Stimulated activated CD4-positive, alpha-beta T cell treated with anti-CD3 and anti-CD28 coated beads, Interleukin-4, amount 100 ng/mL, for 24 hours (primary cell): ENCODE data around the gene MTF2.

Source experiments
- DNase-seq: peaks from one replicate; pipeline ENCODE4 v3.0.0-alpha.2; 2020

MTF2 gene

GRCh38 chr1:93087532-93087931 lies 8.4 kb downstream of the MTF2 start:
- no peak for DNase-seq

DNA sequence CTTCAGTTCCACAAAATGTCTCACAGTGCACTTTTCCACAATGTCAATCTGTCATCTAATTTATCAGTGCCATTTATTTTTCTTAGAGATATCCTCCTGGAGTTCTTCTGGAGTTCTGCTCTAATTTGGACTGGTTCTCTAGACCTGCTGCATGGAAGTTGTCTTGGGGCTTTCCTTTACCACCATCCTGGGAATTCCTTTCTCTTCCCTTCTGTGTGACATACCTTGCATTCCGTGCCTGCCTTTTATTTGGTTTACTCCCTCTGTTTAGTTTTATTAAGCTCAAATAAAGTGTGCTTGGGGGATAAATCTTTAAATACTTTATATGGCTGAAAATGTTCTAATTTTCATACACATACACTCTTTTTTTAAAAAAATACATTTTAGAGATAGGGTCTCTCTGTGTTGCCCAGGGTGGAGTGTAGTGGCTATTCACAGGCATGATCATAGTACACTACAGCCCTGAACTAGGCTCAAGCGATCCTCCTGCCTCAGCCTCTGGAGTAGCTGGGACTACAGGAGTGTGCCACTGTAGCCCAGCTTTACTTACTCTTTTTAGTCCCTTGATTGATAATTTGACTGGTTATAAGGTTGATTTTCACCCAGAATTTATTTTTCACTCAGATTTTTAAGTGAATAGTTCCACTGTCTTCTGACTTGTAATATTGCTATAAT lies 14.4 kb downstream of the MTF2 start:
- no peak for DNase-seq

GRCh38 chr1:93095804-93096585 lies 16.9 kb downstream of the MTF2 start:
- DNase-seq, result no peak

GRCh38 chr1:93102142-93102541 lies 23.1 kb downstream of the MTF2 start:
- DNase-seq, result no peak

- DNase-seq, result no peak
Observed at GRCh38 chr1:93106226-93106625, 27.1 kb downstream of the MTF2 start.

DNA sequence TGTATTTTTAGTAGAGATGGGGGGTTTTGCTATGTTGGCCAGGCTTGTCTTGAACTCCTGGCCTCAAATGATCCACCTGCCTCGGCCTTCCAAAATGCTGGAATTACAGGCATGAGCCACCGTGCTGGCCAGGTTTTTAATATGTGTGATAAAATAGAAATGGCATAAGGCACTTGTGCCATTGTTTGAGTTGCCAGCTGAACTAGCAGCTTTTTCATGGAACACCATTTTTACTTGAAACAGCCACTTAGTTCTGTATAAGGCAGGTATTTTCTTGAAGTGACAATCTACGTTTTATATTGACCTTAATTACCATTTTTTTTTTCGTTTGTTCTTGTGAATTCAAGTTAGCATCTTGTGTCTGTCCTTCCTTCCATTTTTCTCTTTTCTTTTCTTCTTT lies 28.3 kb downstream of the MTF2 start:
- DNase-seq, result no peak

- no peak for DNase-seq
Observed at GRCh38 chr1:93108335-93108734, 29.3 kb downstream of the MTF2 start.

GRCh38 chr1:93109578-93109977 lies 30.5 kb downstream of the MTF2 start:
- DNase-seq, result no peak

- DNase-seq, result no peak
Observed at GRCh38 chr1:93111065-93111464, 32.0 kb downstream of the MTF2 start.

- DNase-seq, result no peak
Observed at GRCh38 chr1:93111561-93111960, 32.5 kb downstream of the MTF2 start.

DNA sequence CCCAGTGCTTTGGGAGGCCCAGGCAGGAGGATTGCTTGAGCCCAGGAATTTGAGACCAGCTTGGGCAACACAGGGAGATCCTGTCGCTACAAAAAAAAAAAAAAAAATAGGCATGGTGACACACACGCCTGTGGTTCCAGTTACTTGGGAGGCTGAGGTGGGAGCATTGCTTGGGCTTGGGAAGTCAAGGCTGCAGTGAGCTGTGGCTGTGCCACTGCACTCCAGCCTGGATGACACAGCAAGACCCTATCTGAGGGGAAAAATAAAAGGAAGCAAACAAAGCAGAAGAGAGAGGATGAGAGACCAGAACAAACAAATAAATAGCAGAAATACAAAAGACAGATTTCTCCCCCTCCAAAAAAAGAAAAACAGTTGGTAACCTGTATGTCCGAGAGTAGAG lies 34.0 kb downstream of the MTF2 start:
- no peak for DNase-seq

GRCh38 chr1:93114391-93114790 lies 35.3 kb downstream of the MTF2 start:
- no peak for DNase-seq

DNA sequence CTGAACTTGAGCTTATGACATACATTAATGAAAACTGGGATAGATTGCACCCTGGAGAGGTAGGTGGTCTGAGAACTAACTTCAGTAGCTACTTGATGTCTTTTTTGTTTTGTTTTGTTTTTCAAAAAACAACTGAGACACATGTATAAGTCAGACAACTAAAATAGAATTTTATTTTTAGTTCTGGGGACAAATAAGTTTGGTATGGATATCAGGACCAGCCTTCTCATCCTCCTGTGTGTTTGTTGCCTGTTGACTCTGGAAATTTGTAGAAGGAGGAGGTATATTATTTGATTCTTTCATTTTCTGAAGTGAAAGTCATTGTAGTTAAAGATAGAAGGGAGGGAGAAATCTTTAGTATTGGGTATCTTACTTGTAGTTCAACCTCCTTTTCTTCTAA lies 41.5 kb downstream of the MTF2 start:
- DNase-seq, result no peak

GRCh38 chr1:93123201-93123783 lies 44.2 kb downstream of the MTF2 start:
- DNase-seq, result no peak

DNA sequence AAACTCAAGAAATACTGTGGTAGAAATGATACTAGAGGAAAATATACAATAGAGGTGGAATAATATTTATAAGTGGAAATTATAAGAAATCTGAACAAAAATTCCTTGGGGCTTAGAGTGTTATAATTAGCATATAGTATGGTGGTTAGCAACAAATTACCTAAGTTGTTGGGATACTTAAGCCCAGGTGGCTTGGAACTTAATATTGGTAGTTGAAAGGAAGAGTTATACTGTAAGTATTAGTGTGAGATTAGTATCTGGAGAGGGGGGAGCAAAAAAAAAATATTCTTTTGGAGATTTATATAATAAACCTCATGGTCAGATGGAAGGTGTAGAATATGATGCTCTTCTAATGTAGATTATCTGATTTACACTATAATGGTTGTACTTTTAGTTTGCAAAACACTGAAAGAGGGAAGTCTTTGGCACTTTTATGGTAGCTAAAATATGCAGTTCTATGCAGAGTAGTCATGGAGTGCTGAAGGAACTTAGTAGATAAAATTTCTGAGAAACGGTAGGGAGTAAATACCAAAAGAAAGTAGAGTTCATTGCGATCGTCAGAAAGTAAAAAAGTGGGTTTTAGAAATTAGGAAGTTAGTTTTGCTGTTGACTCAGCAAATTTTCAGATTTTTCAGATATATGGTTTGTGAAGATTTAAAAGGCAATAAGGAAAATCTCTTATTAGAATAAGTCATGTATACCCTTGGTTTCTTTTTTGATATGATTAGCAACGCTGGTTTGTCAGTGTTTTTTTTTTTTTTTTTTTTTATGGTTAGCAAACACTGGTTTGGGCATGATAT lies 45.7 kb downstream of the MTF2 start:
- no peak for DNase-seq

DNA sequence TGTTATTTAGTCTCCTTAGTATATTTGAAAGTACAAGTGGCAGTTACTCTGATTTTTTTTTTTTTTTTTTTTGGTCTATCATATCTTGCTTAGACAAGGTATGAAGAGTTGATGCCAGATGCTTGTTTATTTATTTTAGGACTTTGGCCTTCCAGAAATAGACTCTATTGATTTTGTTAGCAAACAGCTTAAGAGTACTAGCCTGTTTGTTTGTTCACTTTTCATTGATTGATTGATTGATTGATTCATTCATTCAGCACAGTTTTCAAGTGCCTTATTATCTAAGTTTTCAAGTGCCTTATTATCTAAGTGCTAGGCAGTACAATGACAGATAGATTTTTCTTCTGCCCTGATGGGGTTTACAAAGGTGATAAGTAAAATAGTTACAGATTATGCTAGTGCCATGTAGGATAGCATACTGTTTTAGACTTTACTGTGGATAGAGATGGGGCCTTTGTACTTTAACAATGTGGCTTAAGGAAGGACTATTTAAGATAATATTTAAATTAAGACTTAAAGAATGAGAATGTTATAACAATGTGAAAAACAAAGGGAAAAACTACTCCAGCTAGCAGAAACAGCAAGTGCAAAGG lies 50.5 kb downstream of the MTF2 start:
- no peak for DNase-seq

- DNase-seq, result no peak
Observed at GRCh38 chr1:93132638-93133037, 53.6 kb downstream of the MTF2 start.

GRCh38 chr1:93136445-93136844 lies 57.4 kb downstream of the MTF2 start:
- no peak for DNase-seq

GRCh38 chr1:93137604-93138292 lies 58.7 kb downstream of the MTF2 start:
- no peak for DNase-seq

- no peak for DNase-seq
Observed at GRCh38 chr1:93140106-93140505, 61.0 kb downstream of the MTF2 start.

GRCh38 chr1:93142161-93142560 lies 63.1 kb downstream of the MTF2 start:
- DNase-seq, result no peak

DNA sequence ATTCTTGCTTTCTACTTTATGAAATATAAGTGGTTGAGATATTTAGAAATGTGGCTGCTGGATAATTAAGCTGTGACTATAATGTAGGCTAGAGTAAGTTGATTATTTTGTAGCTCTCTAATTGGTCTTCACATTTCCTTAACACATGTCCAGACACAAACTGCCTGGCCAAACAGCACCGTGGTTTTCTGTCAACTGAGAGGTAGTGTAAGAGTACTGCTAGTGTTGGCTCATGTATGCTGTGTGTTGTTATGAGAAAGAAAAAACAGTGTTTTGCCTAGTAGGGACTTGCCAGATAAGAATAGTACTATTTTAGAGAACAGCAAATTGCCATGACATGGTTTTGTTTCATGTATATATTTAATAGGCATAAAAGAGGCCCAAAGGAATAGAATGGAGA lies 64.1 kb downstream of the MTF2 start:
- DNase-seq, result no peak
